GM23248 (cell line): ENCODE measurements around the gene HECTD4.

Experiments
- EZH2 ChIP-seq: fragments of 200-600 bp; sonication (generic); IDR thresholded peaks from 2 replicates; pipeline ENCODE4 v1.6.1; 2018; ENCODE audit warnings: antibody characterized with exemption, mild to moderate bottlenecking; ENCODE audit not compliant: insufficient read depth, poor library complexity, severe bottlenecking
- EZH2phosphoT487 ChIP-seq: fragments of 200-600 bp; sonication (generic); IDR thresholded peaks from 2 replicates; pipeline ENCODE4 v1.6.1; 2018; ENCODE audit warnings: antibody characterized with exemption, moderate library complexity, mild to moderate bottlenecking, low read depth; ENCODE audit not compliant: insufficient read depth

GRCh38 chr12:112241176-112241575 is 141.1 kb downstream of the HECTD4 start:
- no peak for TF ChIP-seq EZH2
- no peak for TF ChIP-seq EZH2phosphoT487
